Neural crest cell (in vitro differentiated cells): ENCODE data around the gene FOXP2. TPM values are rescaled to one million over a fixed set of nuclear protein-coding genes. Genes with fewer than 3 reads are reported as not detected.
"Not testable (repeated sequence)": the region's sequence is repeated elsewhere in the genome, so short reads cannot be mapped to it uniquely, and the experiment has no call there.

Experiments
- DNase-seq: peaks from one replicate; pipeline ENCODE4 v3.0.0; 2021; ENCODE audit warnings: low read depth, mixed read lengths, low spot score
- H3K27ac Mint-ChIP-seq: one replicate; pipeline ENCODE4 v1.8.0; 2021; ENCODE audit warnings: mild to moderate bottlenecking, mixed read lengths; ENCODE audit not compliant: unreplicated experiment
- H3K27me3 Mint-ChIP-seq: 2 replicates; pipeline ENCODE4 v1.8.0; 2021; ENCODE audit warnings: low read depth, mild to moderate bottlenecking, mixed read lengths
- H3K36me3 Mint-ChIP-seq: 2 replicates; pipeline ENCODE4 v1.8.0; 2021; ENCODE audit warnings: low read depth, mild to moderate bottlenecking, mixed read lengths
- H3K4me1 Mint-ChIP-seq: 2 replicates; pipeline ENCODE4 v1.8.0; 2021; ENCODE audit warnings: mixed read lengths
- H3K4me3 Mint-ChIP-seq: one replicate; pipeline ENCODE4 v1.8.0; 2021; ENCODE audit warnings: mild to moderate bottlenecking, mixed read lengths
- H3K9me3 Mint-ChIP-seq: 2 replicates; pipeline ENCODE4 v1.8.0; 2021; ENCODE audit warnings: mixed read lengths
- total RNA-seq: library from RNA; stranded (reverse); gene quantifications from 2 replicates; pipeline ENCODE4 v1.2.1, GENCODE V29; 2021
- TF ChIP-seq, protein P1 (sequence below): fragments of 200-600 bp; sonication (generic); conservative IDR thresholded peaks from 2 replicates; pipeline ENCODE4 v1.5.0; 2021; ENCODE audit warnings: antibody characterized with exemption, mild to moderate bottlenecking

FOXP2 gene
- total RNA-seq, 1 donor from 2014 or later: 7.1 TPM

- H3K4me1 Mint-ChIP-seq: no peaks in the 10 kb centered on the region
- no peak for DNase-seq
- H3K36me3 Mint-ChIP-seq: no peaks in the 10 kb centered on the region
- no peak overlapping the region for H3K27ac Mint-ChIP-seq
- TF ChIP-seq, protein P1, sequence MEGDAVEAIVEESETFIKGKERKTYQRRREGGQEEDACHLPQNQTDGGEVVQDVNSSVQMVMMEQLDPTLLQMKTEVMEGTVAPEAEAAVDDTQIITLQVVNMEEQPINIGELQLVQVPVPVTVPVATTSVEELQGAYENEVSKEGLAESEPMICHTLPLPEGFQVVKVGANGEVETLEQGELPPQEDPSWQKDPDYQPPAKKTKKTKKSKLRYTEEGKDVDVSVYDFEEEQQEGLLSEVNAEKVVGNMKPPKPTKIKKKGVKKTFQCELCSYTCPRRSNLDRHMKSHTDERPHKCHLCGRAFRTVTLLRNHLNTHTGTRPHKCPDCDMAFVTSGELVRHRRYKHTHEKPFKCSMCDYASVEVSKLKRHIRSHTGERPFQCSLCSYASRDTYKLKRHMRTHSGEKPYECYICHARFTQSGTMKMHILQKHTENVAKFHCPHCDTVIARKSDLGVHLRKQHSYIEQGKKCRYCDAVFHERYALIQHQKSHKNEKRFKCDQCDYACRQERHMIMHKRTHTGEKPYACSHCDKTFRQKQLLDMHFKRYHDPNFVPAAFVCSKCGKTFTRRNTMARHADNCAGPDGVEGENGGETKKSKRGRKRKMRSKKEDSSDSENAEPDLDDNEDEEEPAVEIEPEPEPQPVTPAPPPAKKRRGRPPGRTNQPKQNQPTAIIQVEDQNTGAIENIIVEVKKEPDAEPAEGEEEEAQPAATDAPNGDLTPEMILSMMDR: no peak
- no peak overlapping the region for H3K4me3 Mint-ChIP-seq
- no peaks in the 10 kb centered on the region for H3K27me3 Mint-ChIP-seq
- H3K9me3 Mint-ChIP-seq: no peaks in the 10 kb centered on the region
Measured at GRCh38 chr7:114574384-114574783, 159.8 kb downstream of the FOXP2 start.

DNA sequence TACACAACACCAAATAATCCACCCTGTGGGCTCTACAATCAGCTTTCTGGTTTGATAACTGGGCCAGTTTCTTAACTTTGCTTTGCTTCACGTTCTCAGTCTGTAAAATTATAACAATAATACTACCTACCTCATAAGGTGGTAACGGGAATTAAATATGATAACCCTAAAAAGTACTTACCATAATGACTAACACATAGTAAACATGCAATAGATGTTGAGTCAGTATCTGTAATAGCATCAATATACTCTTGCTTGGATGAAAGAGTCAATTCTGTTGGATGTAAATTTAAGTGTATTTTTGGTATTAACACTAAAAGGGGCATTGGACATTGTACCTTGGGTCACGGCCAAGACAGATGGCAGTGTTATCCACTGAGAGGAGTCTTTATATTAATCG lies 160.5 kb downstream of the FOXP2 start:
- no peaks in the 10 kb centered on the region for H3K9me3 Mint-ChIP-seq
- no peaks in the 10 kb centered on the region for H3K4me1 Mint-ChIP-seq
- no peak overlapping the region for H3K27ac Mint-ChIP-seq
- DNase-seq: no peak
- H3K27me3 Mint-ChIP-seq: no peaks in the 10 kb centered on the region
- no peaks in the 10 kb centered on the region for H3K36me3 Mint-ChIP-seq
- TF ChIP-seq, protein P1: no peak
- H3K4me3 Mint-ChIP-seq: no peak overlapping the region

DNA sequence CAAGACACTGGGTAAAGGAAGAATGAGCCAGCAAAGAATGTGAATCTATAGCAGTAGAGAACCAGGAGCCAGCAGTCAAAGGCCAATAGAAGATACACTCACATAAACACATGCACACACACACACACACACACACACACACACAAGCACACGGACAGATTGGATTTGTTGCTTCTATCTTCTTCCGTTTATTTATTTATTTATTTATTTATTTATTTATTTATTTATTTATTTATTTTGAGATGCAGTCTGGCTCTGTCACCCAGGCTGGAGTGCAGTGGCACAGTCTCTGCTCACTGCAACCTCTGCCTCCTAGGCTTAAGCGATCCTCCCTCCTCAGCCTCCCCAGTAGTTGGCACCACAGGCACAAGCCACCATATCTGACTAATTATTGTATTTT lies 166.3 kb downstream of the FOXP2 start:
- H3K27me3 Mint-ChIP-seq, H3K4me3 Mint-ChIP-seq, H3K27ac Mint-ChIP-seq: not testable (repeated sequence)

DNA sequence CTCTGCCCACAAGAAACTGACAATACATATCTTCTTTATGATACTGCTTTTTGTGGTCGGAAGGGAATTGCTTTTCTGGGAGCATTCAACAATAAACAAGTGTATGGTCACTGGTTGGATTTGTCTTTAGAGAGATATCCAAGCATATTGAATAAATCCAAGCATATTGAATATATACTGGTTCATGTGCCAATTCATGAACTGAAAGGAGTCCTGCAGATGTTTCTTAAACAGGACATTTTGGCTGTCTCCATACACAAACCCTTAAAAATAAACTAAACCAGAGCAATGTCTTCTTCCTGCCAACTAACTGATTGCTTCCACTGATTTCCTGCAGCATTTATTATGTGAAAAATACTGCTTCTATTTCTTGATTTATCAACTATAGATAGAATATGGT lies 173.9 kb downstream of the FOXP2 start:
- no peaks in the 10 kb centered on the region for H3K27me3 Mint-ChIP-seq
- no peaks in the 10 kb centered on the region for H3K9me3 Mint-ChIP-seq
- H3K4me3 Mint-ChIP-seq: no peak overlapping the region
- no peak for DNase-seq
- TF ChIP-seq, protein P1: no peak
- no peak overlapping the region for H3K27ac Mint-ChIP-seq
- peaks cover 8% of the 10 kb centered on the region for H3K4me1 Mint-ChIP-seq
- no peaks in the 10 kb centered on the region for H3K36me3 Mint-ChIP-seq

More for the DNA sequence above, 166.3 kb downstream of the FOXP2 start:
- H3K4me1 Mint-ChIP-seq, DNase-seq, H3K9me3 Mint-ChIP-seq, H3K36me3 Mint-ChIP-seq: not testable (repeated sequence)

DNA sequence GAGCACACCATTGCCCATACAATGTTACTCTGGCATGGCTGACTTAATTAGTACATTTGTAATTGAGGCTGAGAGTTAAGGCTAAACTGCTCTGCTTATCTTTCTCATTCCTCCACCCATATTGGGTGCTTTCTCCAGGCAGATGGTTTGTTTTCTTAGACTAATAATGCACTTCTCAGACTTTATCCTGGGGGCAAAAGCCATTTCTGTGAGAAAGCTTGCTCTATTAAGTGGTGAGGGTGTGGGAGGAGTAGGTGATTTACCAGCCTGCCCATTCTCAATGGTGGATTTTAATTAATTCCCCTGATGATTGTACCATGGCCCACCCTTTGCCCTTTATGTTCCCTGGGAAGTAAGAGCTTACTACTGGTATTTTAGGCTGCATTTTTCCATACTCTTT lies 174.8 kb downstream of the FOXP2 start:
- H3K27ac Mint-ChIP-seq: no peak overlapping the region
- DNase-seq: no peak
- peaks cover 8% of the 10 kb centered on the region for H3K4me1 Mint-ChIP-seq
- H3K4me3 Mint-ChIP-seq: no peak overlapping the region
- no peaks in the 10 kb centered on the region for H3K36me3 Mint-ChIP-seq
- H3K9me3 Mint-ChIP-seq: no peaks in the 10 kb centered on the region
- no peaks in the 10 kb centered on the region for H3K27me3 Mint-ChIP-seq
- TF ChIP-seq, protein P1: no peak

GRCh38 chr7:114590298-114590697 lies 175.7 kb downstream of the FOXP2 start:
- H3K27me3 Mint-ChIP-seq: no peaks in the 10 kb centered on the region
- no peak for DNase-seq
- no peak overlapping the region for H3K4me3 Mint-ChIP-seq
- no peaks in the 10 kb centered on the region for H3K36me3 Mint-ChIP-seq
- no peaks in the 10 kb centered on the region for H3K9me3 Mint-ChIP-seq
- TF ChIP-seq, protein P1: no peak
- H3K27ac Mint-ChIP-seq: no peak overlapping the region
- H3K4me1 Mint-ChIP-seq: peaks cover 8% of the 10 kb centered on the region
